ENCODE measurements around the gene FAM20B.

The FAM20B gene

DNA sequence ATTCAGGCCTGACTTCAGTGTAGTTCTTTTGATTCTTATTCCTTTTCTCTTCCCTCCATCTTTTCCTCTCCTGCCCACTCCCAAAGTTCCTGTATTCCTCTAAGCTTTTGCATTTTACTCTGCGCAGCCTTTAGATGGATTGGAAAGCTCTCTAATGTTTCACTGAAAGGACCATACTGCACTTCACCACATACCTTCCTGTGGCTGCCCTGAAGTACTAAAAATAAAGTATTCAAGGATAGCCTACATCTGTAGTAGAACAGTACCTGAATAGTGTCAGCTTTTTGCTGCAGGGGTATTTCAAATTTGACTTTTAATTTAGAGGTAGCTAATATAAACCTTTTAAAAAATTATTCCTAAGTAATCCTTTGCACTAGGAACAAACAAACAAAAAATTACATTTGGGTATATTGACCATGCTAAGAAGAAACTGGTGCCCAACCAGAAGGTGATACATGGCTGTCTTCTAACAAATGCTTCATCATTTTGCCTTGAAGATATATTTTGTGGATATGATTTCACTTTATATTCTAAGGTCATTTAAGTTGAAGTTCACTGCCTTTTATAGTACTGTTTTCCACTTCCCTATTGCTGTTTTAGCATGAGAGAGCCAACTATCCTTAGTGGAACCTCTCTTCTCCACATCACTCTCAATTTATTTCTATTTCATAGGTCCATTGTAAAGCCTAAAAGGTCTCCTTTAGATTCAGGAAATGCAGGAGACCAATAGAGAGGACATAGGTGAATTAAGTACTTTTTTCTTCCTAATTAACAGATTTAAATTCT, 22.8 kb downstream of the FAM20B start:
- DNase-seq (ENCODE audit: low spot score) = no peak

DNA sequence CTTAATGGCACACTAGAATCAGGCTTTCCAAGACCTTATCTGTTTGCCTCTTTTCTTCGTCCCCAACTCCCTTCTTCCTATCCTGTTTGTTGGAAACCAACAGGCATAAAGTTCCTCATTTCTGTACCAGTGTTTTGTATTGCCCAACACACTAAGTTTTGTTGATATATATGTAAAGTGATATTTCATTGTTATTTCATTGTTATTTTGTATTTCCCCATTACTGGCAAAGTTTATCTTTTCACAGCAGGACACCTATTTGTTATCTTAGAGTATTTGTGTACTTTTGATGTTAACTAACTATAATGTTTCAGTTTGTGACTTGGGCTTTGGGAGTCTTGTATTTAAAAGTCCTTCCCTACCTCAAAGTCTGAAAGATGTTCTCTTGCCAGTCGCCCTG, 27.1 kb downstream of the FAM20B start:
- DNase-seq (ENCODE audit: low spot score) = no peak

DNA sequence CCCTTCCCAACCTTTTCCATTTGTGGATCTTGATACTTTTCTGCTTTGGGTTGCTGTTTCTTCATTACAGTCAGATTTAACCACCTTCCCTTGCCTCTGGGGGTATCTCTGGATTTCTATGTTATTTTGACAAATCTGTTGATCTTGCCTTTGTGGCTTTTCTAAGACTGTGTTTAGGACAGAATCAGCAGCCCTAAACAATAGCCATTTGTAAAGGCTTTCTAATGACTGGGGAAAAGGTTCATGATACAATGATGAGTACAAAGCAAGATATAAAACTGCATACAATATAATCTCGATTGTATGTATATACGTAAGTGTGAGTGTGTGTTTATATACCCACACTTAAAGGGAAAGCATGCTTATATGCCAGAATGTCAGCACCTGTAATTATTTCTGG, 27.8 kb downstream of the FAM20B start:
- DNase-seq (ENCODE audit: low spot score) = no peak

DNA sequence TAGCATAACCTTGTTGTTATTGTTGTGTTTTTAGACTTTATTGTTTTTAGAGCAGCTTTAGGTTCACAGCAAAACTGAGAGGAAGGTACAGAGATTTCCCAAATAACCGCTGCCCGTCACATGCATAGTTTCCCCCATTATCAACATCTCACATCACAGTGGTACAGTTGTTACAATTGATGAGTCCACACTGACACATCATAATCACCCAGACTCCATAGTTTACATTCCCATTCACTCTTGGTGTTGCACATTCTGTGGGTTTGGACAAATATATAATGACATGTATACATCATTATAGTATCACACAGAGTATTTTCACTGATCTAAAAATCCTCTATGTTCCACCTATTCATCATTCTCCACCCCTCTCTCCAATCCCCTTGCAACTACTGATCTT, 30.2 kb downstream of the FAM20B start:
- no peak for DNase-seq (ENCODE audit: low spot score)

DNA sequence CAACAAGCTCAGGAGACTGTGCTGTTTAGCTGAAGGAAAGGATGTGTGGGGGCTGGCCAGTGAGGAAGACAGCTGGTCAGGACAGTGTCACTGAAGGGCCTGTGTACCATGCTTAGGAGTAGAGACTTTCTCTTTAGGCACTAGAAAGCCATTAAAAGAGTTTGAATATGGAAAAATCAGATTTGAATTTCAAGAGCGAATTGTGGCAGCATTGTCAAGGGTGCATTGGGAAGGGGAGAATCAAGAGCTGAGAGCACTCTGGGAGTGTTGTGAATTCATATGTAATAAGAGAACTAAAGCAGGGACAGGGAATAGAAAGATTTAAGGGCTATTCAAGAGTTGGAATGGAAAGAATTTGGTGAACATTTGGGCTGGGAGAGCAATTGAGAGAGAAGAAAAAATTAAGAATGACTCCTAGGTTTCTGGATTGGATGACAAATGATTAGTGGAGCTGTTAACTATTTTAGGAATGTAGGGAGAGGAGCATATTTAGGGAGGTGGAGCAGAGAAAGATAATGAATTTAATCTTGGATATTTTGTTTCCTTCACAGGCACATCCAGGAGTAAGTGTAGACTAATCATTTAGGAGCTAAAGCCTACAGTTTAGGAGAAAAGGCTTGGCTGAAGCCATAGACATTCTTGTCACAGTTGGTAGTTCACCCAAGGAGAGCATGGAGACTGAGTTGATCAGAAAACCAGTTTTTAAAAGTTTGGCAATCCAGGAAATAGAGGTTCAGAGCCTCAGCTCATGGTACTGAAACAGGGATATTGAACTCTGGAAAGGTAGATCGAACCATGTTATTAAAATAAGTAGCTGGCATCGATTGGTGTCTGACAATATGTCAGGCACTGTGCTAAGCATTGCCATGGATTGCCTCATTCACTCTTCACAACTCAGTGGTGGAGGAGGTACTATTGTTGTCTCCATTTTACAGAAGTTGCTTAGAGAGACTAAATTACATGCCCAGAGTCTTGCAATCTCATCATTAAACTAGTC, 33.1 kb downstream of the FAM20B start:
- DNase-seq (ENCODE audit: low spot score) = no peak

DNA sequence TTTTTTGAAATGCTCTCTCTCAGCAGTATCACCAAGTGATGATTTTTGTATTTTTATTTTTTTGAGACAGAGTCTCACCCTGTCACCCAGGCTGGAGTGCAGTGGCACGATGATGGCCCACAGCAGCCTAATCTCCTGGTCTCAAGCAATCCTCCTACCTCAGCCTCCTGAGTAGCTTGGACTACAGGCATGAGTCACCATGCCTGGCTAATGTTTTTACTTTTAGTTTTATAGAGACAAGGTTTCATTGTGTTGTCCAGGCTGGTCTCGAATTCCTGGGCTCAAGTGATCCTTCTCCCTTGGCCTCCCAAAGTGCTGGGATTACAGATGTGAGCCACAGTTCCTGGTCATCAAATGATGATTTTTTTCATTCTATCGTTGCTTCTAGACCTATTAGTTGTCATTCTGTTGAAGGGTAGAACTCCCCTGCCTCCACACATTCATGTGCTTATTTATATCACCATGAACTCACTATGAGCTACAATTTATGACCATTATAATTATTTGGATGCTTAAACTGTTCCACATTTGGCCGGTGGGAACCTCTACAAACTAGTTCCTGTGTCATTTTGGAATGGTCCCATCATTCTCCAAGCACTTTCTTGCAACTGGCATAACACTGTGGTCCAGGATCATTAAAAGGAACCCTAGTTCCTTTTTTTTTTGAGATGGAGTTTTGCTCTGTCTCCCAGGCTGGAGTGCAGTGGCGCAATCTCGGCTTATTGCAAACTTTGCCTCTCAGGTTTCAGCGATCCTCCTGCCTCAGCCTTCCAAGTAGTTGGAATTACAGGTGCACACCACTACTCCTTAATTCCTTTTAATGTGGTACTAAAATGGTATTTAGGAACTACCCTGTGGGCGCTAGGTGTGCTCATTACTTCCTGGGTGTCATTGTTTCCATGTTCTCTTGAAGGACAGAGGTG, 35.9 kb downstream of the FAM20B start:
- no peak for DNase-seq (ENCODE audit: low spot score)

DNA sequence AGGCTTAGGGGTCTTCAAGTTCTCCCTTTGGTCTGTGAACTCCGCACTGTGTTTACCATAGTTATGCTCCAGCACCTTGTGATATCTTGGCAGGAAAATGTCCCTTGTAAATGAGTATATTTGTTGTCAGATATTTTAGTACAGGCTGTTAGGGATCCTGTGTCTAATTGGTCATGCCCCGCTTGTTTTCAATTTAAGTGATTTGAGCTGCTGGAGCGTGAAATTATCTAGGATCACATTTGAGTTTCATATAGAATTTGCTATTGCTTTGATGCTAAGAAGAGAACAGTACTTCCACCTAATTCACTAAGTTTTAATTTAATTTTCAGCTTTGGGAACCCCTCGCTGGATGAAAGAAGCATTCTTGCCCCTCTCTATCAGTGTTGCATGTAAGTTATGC, 40.8 kb downstream of the FAM20B start:
- DNase-seq (ENCODE audit: low spot score) = no peak

DNA sequence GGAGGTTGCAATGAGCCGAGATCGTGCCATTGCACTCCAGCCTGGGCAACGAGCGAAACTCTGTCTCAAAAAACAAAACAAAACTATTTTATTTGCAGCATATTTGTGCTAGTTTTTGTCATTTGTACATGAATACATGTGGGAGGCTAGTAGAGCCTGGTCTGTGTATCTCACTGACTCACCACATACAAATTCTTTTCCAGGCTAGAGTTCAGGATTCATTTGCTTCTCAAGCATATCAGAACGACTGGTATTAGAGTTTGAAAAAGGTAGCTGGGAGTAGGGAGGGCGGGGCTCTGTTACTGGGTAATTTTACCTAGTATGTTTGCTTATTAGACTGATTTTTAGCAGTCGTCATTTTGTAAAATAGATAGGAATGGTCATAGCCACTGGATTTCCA, 51.7 kb downstream of the FAM20B start:
- DNase-seq (ENCODE audit: low spot score) = no peak

DNA sequence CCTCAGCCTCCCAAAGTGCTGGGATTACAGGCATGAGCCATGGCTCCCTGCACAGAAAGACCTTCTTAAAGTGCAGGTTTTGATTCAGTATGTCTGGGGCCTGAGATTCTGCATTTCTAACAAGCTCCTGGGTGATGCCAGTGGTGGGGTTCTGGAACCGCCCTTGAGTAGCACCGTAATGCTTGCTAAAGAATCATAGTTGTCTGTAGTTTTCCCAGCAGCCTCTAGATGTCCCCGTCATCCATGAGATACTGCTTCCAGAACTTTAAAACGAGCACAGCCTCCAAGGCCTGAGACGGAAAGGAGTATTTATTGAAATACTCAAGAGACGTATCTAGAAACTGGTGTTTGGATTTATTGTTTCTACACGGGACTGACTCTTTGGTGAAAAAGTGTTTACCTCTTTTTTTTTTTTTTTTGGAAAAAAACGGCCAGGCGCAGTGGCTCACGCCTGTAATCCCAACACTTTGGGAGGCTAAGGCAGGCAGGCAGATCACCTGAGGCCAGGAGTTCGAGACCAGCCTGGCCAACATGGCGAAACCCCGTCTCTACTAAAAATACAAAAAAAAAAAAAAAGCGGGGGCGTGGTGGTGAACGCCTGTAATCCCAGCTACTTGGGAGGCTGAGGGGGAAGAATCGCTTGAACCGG, 53.5 kb downstream of the FAM20B start:
- peak; percentile 85 for DNase-seq (ENCODE audit: low spot score)

DNA sequence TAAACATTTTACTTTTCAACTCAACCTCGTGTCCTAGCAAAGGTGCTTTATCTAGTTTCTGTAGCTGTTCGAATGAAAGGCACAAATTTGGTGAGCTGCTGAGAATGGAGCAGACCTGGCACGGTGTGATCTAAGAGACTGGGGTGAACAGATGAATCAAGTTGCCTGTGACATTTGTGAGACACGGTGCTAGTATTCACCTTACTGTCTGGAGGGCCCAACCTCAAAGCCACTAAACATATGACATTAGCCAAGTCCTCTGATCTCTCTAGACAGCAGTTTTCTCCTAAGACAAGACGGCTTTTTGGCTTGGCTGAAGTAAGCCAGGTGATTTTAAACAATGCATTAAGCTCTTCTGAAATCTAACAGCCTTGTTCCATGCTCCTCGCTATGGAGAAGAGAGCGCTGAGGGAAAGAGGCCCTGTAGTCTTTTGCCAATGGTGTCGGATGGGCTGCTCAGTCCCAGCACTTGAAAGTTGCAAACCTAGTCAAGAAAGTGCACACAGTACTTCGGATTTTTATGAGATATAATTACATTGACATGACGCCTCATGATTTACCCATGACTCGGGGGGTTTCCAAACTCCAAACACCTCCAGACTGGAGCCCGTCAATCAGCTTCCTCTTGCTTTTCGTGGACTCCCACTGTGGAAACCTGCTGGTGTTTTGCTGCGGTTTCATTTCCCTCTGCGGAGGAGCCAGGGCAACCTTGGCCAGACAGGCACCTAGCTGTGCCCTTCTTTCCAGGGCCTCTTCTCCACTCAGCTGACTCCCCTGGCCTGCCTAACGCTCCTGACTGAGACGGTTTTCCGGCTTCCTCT, 55.4 kb downstream of the FAM20B start:
- DNase-seq (ENCODE audit: low spot score) = no peak

DNA sequence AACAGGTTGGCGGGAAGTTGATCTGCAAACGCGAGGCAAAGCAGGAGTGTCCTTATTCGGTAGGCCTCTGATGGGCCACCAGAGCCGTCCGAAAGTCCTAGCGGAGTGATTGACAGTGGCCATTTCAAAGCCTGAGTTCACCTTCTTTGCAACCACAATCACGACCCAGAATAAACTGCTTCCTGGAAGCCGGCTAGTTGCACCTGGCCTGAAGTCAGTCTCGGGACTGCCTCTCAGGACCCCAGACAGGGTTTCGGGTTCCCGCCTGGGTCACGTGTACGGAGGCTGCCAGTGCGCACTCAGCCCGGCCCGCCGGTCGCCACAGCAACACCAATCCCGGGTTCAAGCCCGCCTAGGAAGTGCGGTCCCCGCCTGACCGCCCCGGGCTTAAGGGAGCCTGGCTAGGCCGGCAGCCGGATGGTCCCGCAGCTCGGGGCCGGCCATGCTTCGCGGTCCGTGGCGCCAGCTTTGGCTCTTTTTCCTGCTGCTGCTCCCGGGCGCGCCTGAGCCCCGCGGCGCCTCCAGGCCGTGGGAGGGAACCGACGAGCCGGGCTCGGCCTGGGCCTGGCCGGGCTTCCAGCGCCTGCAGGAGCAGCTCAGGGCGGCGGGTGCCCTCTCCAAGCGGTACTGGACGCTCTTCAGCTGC, 56.1 kb downstream of the FAM20B start, which contains the start of gene TOR3A:
TOR3A (plus strand) TSS at position 384 of the 646 bp plus-strand sequence; CDS start at position 443, 59 bp downstream.
- DNase-seq (ENCODE audit: low spot score) = peak; percentile 96

DNA sequence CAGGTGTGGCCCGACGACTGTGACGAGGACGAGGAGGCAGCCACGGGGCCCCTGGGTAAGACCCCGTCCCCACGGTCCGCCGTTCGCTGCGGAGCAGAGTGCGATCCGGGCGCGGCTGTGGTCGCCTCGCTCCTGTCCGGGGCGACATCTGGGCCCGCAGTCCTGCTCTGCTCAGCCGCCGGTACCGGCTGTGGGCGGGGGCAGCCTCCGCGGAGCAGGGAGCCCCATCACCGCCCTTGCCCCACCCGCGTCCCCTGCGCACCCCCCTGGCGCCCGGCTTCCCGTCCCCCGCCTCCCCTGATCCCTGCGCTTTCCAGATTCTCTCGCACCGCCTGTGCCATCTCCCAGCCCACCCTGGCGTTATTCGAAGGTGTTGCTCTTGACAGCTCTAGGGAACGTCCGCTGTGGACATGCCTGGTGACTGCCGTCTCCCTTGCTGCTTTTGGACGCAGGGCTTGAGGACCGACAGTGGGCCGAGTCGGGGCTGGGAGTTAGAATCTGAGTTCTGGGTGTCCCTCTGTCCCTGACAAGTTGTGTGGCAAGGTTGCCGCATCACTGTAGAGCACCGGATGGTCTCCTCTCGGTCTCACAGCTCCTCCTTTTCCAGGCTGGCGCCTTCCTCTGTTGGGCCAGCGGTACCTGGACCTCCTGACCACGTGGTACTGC, 56.8 kb downstream of the FAM20B start:
- no peak for DNase-seq (ENCODE audit: low spot score)

DNA sequence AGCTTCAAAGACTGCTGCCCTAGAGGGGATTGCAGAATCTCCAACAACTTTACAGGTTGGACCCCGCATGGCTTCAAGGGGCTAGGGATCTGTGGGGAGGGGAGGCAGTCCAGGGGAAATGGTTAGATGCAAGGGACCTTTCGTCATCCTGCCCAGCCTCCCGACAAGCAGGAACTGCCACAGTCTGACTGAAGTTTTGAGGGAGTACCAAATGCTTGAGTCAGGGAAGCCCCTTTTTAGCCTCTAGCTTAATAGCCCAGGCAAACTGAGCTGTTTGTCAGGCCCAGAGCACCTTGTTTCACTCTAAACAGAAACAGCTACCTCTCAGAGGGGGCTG, 57.3 kb downstream of the FAM20B start:
- DNase-seq (ENCODE audit: low spot score) = no peak

DNA sequence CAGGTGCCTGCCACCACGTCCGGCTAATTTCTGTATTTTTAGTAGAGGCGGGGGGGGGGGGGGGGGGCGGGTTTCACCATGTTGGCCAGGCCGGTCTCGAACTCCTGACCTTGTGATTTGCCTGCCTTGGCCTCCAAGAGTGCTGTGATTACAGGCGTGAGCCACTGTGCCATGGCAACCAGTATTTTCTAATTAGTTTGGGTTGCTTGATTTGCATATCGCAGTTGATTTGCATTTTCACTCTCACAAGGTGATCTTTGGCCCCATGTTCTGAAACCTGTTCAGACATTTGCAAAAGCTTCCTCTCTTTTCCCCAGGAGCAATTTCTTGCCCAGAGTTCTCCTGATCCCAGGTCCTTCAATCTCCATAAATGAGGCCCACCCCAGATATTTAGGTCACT, 57.8 kb downstream of the FAM20B start:
- DNase-seq (ENCODE audit: low spot score) = no peak

DNA sequence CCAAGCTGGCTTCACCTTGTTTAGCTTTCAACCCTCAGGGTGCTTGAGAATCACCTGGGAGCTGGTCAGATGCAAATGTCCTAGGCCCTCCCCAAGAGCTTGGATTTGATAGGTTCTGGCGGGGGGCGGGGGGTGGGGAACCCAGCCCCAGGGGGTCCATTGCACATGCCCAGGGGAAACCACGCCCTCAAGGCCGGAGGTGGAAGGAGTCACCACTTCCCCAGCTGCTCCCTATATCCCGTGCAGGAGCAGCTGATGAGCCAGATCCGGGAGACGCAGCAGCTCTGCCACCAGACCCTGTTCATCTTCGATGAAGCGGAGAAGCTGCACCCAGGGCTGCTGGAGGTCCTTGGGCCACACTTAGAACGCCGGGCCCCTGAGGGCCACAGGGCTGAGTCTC, 62.0 kb downstream of the FAM20B start:
- no peak for DNase-seq (ENCODE audit: low spot score)

DNA sequence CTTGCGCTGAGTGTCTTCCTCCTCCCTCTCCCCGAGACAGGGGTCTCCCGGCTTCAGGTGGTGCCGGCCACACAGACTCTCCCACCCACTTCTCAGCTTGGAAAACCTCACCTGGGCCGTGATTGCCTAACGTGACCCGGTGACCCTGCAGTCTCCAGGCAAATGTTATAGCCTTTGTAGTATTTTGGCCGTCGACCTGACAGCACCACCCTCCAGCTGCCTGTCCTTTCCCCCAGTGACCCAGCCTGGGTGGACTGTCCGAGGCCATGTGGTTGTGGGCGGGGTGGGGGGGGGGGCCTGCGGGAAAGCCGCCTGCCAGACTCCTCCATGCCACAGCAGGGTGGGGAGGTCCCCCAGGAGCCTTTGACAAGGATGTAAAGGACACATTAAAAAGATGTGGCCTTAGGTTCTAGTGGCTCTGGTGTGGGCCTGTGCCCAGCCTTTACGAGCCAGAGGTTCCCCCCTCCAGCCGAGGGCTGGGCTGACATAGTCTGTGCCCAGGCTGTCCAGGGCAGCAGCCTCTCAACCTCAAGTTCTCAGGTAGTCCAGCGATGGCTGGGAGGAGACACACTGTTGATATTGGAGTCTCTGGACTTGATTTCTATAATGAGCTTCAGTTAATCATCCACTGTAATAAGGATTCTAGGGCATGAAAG, 64.3 kb downstream of the FAM20B start:
- no peak for DNase-seq (ENCODE audit: low spot score)

DNA sequence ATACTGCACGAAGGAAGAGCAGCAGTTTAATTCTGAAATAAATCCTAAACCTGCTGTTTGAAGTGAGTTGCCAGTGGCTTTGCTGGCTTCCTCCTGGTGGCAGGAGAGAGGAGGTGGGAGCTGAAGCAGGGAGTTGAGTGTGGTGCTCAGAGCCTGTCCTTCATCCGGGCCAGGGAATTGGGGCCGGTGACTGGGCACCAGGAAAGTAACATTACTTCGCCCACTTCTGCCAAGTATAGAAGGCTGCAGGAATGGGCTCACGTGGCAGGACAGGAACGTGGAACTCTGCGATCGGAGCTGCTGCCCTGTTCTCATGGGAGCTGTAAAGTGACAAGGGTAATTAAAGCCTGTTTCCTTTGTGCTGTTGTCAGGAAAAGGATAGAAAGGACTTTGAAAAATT, 64.8 kb downstream of the FAM20B start:
- DNase-seq (ENCODE audit: low spot score) = no peak

DNA sequence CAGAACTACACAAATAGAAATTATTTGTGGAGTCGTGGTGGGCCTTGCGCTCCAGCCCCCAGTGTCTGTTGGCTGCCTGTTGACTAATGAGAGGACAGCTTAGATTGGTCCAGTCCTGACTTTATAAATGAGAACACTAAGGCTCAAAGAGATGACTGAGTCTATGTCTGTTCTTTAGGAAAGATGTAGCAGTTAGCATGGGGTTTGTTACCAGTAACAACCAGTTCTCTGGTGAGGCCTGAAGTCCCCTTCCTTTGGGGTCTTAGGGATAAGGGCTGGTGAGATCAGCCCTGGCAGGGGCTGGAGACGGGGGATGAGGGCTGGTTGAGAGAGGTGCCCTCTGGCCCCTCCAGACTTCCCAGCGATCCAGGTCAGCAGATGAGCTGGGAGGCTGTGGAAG, 65.2 kb downstream of the FAM20B start:
- no peak for DNase-seq (ENCODE audit: low spot score)

DNA sequence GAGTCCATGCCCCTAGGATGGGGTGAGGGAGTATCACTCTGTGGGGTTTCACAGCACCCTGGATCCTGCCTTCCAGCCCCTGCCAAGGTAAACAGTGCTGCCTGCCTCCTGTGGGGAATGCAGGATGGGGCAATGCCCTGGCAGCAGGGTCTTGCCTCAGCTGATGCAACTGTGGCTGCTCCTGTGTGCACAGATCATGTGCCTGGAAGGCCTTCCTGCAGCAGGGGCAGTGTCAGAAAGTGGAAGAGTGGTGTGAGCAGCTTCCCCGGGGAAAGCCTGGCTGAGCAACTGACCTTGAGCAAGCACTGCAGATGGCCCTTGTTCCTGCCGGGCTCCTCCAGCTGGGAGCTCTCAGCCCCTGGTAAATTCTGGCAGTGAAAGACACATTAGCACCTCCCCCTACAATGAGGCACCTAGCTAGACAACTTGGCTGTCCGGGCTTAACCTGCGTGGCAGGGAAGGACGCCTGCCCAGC, 66.0 kb downstream of the FAM20B start:
- DNase-seq (ENCODE audit: low spot score) = no peak

Measured in Ammon's horn (tissue), 1 donor.